Measurements from ENCODE around the gene CCR5AS.

CCR5AS gene

DNA sequence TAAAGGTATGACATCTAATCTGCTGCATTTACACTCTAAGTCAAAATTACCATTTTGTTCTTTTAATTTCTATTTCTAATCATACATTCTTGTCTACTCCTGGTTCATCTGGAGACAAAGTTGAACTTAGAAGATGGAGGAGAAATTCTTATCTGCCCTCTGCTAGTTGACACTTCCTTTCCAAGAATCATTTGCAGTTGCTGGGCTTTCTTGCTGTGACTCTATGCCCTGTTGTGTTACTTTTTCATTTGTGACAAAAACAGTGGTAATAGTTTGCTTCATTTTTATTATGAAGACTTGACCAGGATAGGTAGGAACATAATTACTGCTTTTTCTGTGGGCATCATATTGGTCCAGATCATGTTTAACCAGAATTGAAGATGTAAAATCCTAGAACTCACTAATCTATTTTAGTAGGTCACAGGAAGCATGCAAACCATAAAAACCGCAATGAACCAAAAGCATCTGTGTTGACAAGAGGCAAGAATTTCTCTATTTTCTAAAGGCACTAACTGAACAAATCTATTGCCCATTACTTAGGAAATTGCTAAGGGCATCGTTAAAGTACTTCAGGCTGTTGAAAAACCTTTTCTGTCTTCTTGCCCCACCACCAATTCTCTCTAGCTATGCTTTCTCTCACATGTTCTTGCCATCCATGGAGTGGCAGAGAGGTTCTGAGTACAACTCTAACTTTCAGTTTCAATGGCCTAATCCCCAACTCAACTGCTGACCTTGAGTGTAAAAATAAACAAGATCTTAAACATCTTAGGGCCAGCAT lies 57.2 kb downstream of the CCR5AS start:
- WGBS, 2 donors = 40 to 61% methylated on average over 2 of the region's 2 CpGs
- no peak for DNase-seq
- no peaks in the 10 kb centered on the region for H3K36me3 ChIP-seq
- H3K9me3 ChIP-seq = no peaks in the 10 kb centered on the region
- intact Hi-C loops (cut with DNase I) = no loop called here
- TF ChIP-seq EP300 (IDR thresholded peaks at IDR 0.05) (no peak), POLR2A (IDR thresholded peaks at IDR 0.05) (no peak), POLR2AphosphoS5 (IDR thresholded peaks at IDR 0.05) (no peak)
- TF ChIP-seq, protein P1, sequence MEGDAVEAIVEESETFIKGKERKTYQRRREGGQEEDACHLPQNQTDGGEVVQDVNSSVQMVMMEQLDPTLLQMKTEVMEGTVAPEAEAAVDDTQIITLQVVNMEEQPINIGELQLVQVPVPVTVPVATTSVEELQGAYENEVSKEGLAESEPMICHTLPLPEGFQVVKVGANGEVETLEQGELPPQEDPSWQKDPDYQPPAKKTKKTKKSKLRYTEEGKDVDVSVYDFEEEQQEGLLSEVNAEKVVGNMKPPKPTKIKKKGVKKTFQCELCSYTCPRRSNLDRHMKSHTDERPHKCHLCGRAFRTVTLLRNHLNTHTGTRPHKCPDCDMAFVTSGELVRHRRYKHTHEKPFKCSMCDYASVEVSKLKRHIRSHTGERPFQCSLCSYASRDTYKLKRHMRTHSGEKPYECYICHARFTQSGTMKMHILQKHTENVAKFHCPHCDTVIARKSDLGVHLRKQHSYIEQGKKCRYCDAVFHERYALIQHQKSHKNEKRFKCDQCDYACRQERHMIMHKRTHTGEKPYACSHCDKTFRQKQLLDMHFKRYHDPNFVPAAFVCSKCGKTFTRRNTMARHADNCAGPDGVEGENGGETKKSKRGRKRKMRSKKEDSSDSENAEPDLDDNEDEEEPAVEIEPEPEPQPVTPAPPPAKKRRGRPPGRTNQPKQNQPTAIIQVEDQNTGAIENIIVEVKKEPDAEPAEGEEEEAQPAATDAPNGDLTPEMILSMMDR (IDR thresholded peaks at IDR 0.05) = no peak
- no peaks in the 10 kb centered on the region for H3K4me1 ChIP-seq
- H3K4me3 ChIP-seq = no peak overlapping the region
- H3K27me3 ChIP-seq = peaks cover 0 to 6% (median 0%) of the 10 kb centered on the region in 3 donors
- no peak overlapping the region for H3K27ac ChIP-seq

DNA sequence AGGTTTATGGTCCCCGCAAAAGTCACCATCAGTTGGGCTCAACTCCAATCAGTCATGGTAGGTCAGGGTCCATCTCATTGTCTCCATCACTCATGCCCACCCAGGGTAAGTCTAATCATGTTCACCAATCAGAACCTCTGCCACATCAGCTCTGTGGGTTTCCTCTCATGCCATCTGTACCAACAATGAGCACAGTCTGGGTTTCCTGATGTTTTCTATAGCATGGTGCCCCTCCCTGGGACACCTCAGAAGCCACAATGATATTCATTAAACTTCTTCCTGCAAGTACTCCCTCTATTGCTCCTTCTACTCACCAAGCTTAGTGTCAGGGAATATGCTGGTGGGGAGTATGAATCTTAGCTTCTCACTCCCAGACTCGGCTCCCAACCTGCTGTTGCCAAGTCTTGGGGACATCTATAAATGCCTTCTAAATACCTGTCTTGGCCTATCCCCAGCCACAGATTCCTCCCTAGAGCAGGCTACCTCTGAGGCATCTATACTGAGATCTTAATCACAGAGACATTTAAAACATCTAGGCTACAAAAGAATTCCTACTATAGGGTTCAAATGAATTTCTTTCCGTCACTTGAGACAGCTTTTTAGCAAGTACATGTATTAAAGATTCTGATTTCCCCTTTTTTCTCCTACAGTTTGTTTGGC lies 57.9 kb downstream of the CCR5AS start:
- H3K4me3 ChIP-seq = no peak overlapping the region
- peaks cover 0 to 6% (median 0%) of the 10 kb centered on the region in 3 donors for H3K27me3 ChIP-seq
- TF ChIP-seq, protein P1 (IDR thresholded peaks at IDR 0.05) = no peak
- TF ChIP-seq EP300 (IDR thresholded peaks at IDR 0.05) = no peak
- no peak for TF ChIP-seq POLR2A (IDR thresholded peaks at IDR 0.05)
- no peak for TF ChIP-seq POLR2AphosphoS5 (IDR thresholded peaks at IDR 0.05)
- H3K4me1 ChIP-seq = no peaks in the 10 kb centered on the region
- 82 to 93% methylated on average over 3 of the region's 3 CpGs for WGBS, 2 donors
- no peaks in the 10 kb centered on the region for H3K9me3 ChIP-seq
- DNase-seq = no peak
- H3K36me3 ChIP-seq = no peaks in the 10 kb centered on the region
- intact Hi-C loops (cut with DNase I) = no loop called here
- no peak overlapping the region for H3K27ac ChIP-seq

DNA sequence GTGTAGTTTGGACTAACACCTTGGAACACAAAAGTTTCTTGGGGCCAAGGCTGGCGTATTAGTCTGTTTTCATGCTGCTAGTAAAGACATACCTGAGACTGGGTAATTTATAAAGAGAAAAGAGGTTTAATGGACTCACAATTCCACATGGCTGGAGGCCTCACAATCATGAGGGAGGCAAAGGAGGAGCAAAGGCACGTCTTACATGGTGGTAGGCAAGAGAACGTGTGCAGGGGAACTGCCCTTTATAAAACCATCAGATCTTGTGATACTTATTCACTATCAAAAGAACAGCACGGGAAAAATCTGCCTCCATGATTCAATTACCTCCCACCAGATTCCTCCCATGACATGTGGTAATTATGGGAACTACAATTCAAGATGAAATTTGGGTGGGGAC lies 62.4 kb downstream of the CCR5AS start:
- Histone ChIP-seq H3K9me3 (peaks cover 0 to 4% (median 0%) of the 10 kb centered on the region in 4 donors), H3K36me3 (no peaks in the 10 kb centered on the region), H3K4me3 (no peak overlapping the region), H3K27me3 (no peaks in the 10 kb centered on the region), H3K4me1 (no peaks in the 10 kb centered on the region), H3K27ac (no peak overlapping the region)
- TF ChIP-seq POLR2AphosphoS5 (IDR thresholded peaks at IDR 0.05) (no peak), EP300 (IDR thresholded peaks at IDR 0.05) (no peak), POLR2A (IDR thresholded peaks at IDR 0.05) (no peak)
- TF ChIP-seq, protein P1 (IDR thresholded peaks at IDR 0.05) = no peak
- intact Hi-C loops (cut with DNase I) = no loop called here
- WGBS, 2 donors = 81 to 91% methylated on average over 4 of the region's 4 CpGs
- DNase-seq = no peak

DNA sequence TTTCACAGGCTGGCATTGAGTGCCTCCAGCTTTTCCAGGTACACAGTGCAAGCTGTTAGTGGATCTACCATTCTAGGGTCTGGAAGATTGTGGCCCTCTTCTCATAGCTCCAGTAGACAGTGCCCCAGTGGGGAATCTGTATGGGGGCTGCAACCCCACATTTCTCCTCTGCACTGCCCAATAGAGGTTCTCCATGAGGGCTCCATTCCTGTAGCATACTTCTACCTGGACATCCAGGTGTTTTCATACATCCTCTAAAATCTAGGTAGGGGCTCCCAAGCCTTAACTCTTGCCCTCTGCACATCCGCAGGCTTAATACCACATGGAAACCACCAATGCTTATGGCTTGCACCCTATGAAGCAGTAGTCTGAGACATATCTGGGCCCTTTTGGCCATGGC lies 68.0 kb downstream of the CCR5AS start:
- TF ChIP-seq POLR2A (IDR thresholded peaks at IDR 0.05) (no peak), EP300 (IDR thresholded peaks at IDR 0.05) (no peak)
- TF ChIP-seq, protein P1 (IDR thresholded peaks at IDR 0.05) = no peak
- Histone ChIP-seq H3K9me3 (peaks cover 0 to 12% (median 4%) of the 10 kb centered on the region in 4 donors), H3K27me3 (no peaks in the 10 kb centered on the region), H3K4me1 (peaks cover 0 to 11% (median 4%) of the 10 kb centered on the region in 4 donors), H3K36me3 (no peaks in the 10 kb centered on the region), H3K27ac (no peak overlapping the region), H3K4me3 (no peak overlapping the region)
- 97 to 99% methylated on average over 1 of the region's 1 CpG for WGBS, 2 donors
- intact Hi-C loops (cut with DNase I) = no loop called here
- no peak for DNase-seq
